Measurements from ENCODE around the gene GAD2. TPM values are rescaled to one million over a fixed set of nuclear protein-coding genes. Genes with fewer than 3 reads are reported as not detected.

The GAD2 gene
- total and polyA plus RNA-seq, 2 experiments from 2014 or later, result 0.56 to 0.86 TPM

DNA sequence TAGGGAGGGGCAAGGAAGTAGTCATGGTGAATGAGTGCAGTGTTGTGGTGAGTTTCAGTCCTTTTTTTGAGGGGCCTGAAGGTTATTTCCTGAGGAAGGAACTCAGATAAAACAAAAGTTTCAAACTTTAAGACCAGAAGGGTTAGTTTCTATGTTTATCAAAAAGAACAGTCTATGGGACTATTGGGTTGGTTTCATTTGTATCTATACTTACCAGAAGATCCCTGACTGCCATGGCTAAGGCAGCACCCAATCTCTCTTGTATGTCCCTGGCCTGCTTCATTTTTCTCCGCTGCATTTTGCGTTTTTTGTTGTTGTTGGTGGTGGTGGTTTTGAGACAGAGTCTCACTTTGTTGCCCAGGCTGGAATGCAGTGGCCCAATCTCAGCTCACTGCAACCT, 19.3 kb upstream of the GAD2 start (continued):
- TF ChIP-seq, protein P1, sequence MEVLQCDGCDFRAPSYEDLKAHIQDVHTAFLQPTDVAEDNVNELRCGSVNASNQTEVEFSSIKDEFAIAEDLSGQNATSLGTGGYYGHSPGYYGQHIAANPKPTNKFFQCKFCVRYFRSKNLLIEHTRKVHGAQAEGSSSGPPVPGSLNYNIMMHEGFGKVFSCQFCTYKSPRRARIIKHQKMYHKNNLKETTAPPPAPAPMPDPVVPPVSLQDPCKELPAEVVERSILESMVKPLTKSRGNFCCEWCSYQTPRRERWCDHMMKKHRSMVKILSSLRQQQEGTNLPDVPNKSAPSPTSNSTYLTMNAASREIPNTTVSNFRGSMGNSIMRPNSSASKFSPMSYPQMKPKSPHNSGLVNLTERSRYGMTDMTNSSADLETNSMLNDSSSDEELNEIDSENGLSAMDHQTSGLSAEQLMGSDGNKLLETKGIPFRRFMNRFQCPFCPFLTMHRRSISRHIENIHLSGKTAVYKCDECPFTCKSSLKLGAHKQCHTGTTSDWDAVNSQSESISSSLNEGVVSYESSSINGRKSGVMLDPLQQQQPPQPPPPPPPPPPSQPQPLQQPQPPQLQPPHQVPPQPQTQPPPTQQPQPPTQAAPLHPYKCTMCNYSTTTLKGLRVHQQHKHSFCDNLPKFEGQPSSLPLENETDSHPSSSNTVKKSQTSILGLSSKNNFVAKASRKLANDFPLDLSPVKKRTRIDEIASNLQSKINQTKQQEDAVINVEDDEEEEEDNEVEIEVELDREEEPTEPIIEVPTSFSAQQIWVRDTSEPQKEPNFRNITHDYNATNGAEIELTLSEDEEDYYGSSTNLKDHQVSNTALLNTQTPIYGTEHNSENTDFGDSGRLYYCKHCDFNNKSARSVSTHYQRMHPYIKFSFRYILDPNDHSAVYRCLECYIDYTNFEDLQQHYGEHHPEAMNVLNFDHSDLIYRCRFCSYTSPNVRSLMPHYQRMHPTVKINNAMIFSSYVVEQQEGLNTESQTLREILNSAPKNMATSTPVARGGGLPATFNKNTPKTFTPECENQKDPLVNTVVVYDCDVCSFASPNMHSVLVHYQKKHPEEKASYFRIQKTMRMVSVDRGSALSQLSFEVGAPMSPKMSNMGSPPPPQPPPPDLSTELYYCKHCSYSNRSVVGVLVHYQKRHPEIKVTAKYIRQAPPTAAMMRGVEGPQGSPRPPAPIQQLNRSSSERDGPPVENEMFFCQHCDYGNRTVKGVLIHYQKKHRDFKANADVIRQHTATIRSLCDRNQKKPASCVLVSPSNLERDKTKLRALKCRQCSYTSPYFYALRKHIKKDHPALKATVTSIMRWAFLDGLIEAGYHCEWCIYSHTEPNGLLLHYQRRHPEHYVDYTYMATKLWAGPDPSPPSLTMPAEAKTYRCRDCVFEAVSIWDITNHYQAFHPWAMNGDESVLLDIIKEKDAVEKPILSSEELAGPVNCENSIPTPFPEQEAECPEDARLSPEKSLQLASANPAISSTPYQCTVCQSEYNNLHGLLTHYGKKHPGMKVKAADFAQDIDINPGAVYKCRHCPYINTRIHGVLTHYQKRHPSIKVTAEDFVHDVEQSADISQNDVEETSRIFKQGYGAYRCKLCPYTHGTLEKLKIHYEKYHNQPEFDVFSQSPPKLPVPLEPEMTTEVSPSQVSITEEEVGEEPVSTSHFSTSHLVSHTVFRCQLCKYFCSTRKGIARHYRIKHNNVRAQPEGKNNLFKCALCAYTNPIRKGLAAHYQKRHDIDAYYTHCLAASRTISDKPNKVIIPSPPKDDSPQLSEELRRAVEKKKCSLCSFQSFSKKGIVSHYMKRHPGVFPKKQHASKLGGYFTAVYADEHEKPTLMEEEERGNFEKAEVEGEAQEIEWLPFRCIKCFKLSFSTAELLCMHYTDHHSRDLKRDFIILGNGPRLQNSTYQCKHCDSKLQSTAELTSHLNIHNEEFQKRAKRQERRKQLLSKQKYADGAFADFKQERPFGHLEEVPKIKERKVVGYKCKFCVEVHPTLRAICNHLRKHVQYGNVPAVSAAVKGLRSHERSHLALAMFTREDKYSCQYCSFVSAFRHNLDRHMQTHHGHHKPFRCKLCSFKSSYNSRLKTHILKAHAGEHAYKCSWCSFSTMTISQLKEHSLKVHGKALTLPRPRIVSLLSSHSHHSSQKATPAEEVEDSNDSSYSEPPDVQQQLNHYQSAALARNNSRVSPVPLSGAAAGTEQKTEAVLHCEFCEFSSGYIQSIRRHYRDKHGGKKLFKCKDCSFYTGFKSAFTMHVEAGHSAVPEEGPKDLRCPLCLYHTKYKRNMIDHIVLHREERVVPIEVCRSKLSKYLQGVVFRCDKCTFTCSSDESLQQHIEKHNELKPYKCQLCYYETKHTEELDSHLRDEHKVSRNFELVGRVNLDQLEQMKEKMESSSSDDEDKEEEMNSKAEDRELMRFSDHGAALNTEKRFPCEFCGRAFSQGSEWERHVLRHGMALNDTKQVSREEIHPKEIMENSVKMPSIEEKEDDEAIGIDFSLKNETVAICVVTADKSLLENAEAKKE (CRISPR knock-in tag; IDR thresholded peaks at IDR 0.05), result no peak

DNA sequence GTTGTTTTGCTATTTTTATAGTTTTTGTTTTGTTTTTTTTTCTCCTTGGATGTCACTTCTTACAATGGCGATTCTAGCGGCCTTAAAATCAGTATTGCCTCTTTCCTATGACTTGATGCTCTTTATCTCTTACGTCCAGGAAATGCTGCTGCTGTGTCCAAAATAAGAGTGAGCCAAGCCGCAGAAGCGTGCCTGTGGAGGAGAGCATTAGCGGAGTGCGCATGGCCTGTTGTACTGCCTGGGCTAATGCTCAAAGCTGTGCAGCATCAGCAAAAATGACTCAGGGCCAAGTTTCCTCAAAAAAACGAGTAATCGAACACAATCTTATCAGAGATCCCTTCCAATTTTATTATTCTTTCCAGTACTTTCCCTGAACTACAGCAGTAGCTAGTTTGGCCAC, 18.5 kb upstream of the GAD2 start:
- peaks cover 14% of the 10 kb centered on the region; the same call in 2 of the 3 replicates for H3K4me1 Mint-ChIP-seq
- TF ChIP-seq JUNB (IDR thresholded peaks at IDR 0.05; ENCODE audit: unreplicated experiment) (no peak), CREB1 (CRISPR knock-in tag; IDR thresholded peaks at IDR 0.05; ENCODE audit: low read depth) (no peak), ZNF114 (CRISPR knock-in tag; IDR thresholded peaks at IDR 0.05) (no peak), ZNF331 (CRISPR knock-in tag; IDR thresholded peaks at IDR 0.05; ENCODE audit: low read depth) (no peak), STAT1 (IDR thresholded peaks at IDR 0.05; ENCODE audit: unreplicated experiment) (no peak), EZH2 (IDR thresholded peaks at IDR 0.05; ENCODE audit: low read depth, unreplicated experiment) (no peak)
- TF ChIP-seq, protein P2, sequence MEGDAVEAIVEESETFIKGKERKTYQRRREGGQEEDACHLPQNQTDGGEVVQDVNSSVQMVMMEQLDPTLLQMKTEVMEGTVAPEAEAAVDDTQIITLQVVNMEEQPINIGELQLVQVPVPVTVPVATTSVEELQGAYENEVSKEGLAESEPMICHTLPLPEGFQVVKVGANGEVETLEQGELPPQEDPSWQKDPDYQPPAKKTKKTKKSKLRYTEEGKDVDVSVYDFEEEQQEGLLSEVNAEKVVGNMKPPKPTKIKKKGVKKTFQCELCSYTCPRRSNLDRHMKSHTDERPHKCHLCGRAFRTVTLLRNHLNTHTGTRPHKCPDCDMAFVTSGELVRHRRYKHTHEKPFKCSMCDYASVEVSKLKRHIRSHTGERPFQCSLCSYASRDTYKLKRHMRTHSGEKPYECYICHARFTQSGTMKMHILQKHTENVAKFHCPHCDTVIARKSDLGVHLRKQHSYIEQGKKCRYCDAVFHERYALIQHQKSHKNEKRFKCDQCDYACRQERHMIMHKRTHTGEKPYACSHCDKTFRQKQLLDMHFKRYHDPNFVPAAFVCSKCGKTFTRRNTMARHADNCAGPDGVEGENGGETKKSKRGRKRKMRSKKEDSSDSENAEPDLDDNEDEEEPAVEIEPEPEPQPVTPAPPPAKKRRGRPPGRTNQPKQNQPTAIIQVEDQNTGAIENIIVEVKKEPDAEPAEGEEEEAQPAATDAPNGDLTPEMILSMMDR (conservative IDR thresholded peaks at IDR 0.05; ENCODE audit: low read depth in 2 of 2), result no peak
- no peaks in the 10 kb centered on the region for H3K79me2 ChIP-seq (replicated peaks; ENCODE audit: insufficient read depth)
- no peak for ATAC-seq
- no peaks in the 10 kb centered on the region for H3K9me3 Mint-ChIP-seq
- H3K4me3 ChIP-seq, result no peak overlapping the region
- no peak overlapping the region for H3K27ac ChIP-seq (ENCODE audit: low read depth)
- no peak overlapping the region for H3K4me3 Mint-ChIP-seq
- H3K36me3 Mint-ChIP-seq (ENCODE audit: low read depth), result no peaks in the 10 kb centered on the region
- no peaks in the 10 kb centered on the region for H3K36me3 ChIP-seq (ENCODE audit: insufficient read depth)
- no peak for DNase-seq (ENCODE audit: low spot score)
- H3K4me1 ChIP-seq (ENCODE audit: insufficient read depth), result peaks cover 13% of the 10 kb centered on the region
- H4K20me1 ChIP-seq (replicated peaks; ENCODE audit: insufficient read depth), result no peaks in the 10 kb centered on the region
- H3K27me3 ChIP-seq (ENCODE audit: insufficient read depth), result no peaks in the 10 kb centered on the region
- H3K9me2 ChIP-seq (ENCODE audit: insufficient read depth), result no peaks in the 10 kb centered on the region
- no peaks in the 10 kb centered on the region for H3K27me3 Mint-ChIP-seq (ENCODE audit: insufficient read depth, low read depth, poor library complexity)
- no peak overlapping the region for H3K27ac Mint-ChIP-seq
- no peak overlapping the region for H3K4me2 ChIP-seq
- no peak overlapping the region for H2AFZ ChIP-seq
- H3F3A ChIP-seq (replicated peaks; ENCODE audit: low read depth), result no peaks in the 10 kb centered on the region

All from GM23338 (cell line).